GM23248 (cell line): ENCODE results near the gene CD177.

Experiments used
- EZH2 ChIP-seq: fragments of 200-600 bp; sonication (generic); IDR thresholded peaks from 2 replicates; pipeline ENCODE4 v1.6.1; 2018; ENCODE audit warnings: antibody characterized with exemption, mild to moderate bottlenecking; ENCODE audit not compliant: insufficient read depth, poor library complexity, severe bottlenecking
- EZH2phosphoT487 ChIP-seq: fragments of 200-600 bp; sonication (generic); IDR thresholded peaks from 2 replicates; pipeline ENCODE4 v1.6.1; 2018; ENCODE audit warnings: antibody characterized with exemption, moderate library complexity, mild to moderate bottlenecking, low read depth; ENCODE audit not compliant: insufficient read depth

DNA sequence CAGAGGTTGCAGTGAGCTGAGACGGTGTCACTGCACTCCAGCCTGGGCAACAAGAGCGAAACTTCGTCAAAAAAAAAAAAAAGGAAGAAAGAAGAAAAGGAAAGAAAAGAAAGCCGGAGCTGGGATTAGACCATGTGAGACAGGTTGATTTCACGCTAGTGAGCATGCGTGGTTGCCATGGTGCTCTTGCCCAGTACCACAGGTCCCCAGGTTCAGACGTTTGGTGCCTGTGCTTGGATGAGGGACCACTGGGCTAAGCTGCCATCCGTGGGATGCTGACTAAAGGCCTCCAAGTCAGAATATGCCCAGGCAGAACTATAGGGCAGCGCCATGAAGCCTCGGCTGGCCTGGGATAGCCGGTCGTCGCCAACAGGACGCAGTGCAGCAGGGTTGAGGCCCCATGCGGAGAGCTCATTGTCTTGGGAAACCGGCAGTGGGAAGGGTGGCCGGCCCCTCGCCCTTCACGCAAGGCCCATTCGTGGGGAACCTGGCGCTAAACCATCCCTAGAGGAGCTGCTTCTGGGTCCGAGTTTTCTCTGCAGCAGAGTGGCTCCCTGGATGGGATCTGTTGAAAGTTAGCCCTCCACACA is 54.0 kb downstream of the CD177 start:
- TF ChIP-seq EZH2 (no peak), EZH2phosphoT487 (no peak)
